Breast epithelium (tissue), 4 donors: ENCODE data around the gene VSTM2B. TPM values are rescaled to one million over a fixed set of nuclear protein-coding genes. Genes with fewer than 3 reads are reported as not detected.
"Not testable (repeated sequence)": the region's sequence is repeated elsewhere in the genome, so short reads cannot be mapped to it uniquely, and the experiment has no call there.

Source experiments
- DNase-seq, 2 donors: peaks; one replicate each; pipeline ENCODE4 v3.0.0-alpha.2; 2019; ENCODE audit warnings: low spot score in 2 of 2
- H3K27ac ChIP-seq, 2 donors: fragments of 200-600 bp; sonication (generic) in 1 of 2; one replicate each; pipeline ENCODE4 v1.5.1; 2016 to 2019; ENCODE audit warnings: mild to moderate bottlenecking in 1 of 2
- H3K27me3 ChIP-seq, 2 donors: fragments of 200-600 bp; sonication (generic) in 1 of 2; one replicate each; pipeline versions ENCODE4 v1.5.1 to v1.6.0; 2017 to 2019; ENCODE audit warnings: control low read depth in 1 of 2, mild to moderate bottlenecking in 1 of 2
- H3K36me3 ChIP-seq: fragments of 200-600 bp; one replicate; pipeline ENCODE4 v1.5.1; 2019
- H3K4me1 ChIP-seq, 2 donors: fragments of 200-600 bp; sonication (generic); one replicate each; pipeline ENCODE4 v1.5.1; 2016 to 2019; ENCODE audit warnings: control low read depth in 1 of 2
- H3K4me3 ChIP-seq, 3 donors: fragments of 200-600 bp; sonication (generic); 1 replicate in 2 of 3; 2 replicates in 1 of 3; pipeline ENCODE4 v1.5.1; 2016 to 2019; ENCODE audit warnings: mild to moderate bottlenecking in 3 of 3, moderate library complexity in 2 of 3
- H3K9me3 ChIP-seq, 2 donors: fragments of 200-600 bp; sonication (generic) in 1 of 2; one replicate each; pipeline ENCODE4 v1.5.1; 2016 to 2019; ENCODE audit warnings: control low read depth in 1 of 2
- POLR2A ChIP-seq: fragments of 450-650 bp; IDR thresholded peaks from one replicate; pipeline ENCODE4 v1.6.1; 2016; ENCODE audit warnings: antibody characterized with exemption, mild to moderate bottlenecking, moderate library complexity
- POLR2AphosphoS5 ChIP-seq, 3 donors: sonication (generic); formaldehyde crosslinking; IDR thresholded peaks; one replicate each; pipeline ENCODE4 v1.6.1; 2017; ENCODE audit warnings: antibody characterized with exemption in 3 of 3
- intact Hi-C: fragments of 100-400 bp; cut with DNase I; formaldehyde crosslinking; loops from one replicate; pipeline ENCODE4 v1.15.1; 2023; ENCODE audit warnings: low total_unique reads
- total RNA-seq, 3 donors: library from RNA; depleted of rRNA; stranded (reverse); fragments of >200 nt; gene quantifications; one replicate each; pipeline ENCODE4 v1.1.0, GENCODE V29; 2016
- TF ChIP-seq, protein P1 (sequence below), 3 donors: fragments of 450-650 bp; IDR thresholded peaks; one replicate each; pipeline ENCODE4 v1.5.1; 2016 to 2017; ENCODE audit warnings: antibody characterized with exemption in 3 of 3, mild to moderate bottlenecking in 3 of 3, moderate library complexity in 3 of 3

VSTM2B gene
- total RNA-seq, 3 donors from 2014 or later = not detected

DNA sequence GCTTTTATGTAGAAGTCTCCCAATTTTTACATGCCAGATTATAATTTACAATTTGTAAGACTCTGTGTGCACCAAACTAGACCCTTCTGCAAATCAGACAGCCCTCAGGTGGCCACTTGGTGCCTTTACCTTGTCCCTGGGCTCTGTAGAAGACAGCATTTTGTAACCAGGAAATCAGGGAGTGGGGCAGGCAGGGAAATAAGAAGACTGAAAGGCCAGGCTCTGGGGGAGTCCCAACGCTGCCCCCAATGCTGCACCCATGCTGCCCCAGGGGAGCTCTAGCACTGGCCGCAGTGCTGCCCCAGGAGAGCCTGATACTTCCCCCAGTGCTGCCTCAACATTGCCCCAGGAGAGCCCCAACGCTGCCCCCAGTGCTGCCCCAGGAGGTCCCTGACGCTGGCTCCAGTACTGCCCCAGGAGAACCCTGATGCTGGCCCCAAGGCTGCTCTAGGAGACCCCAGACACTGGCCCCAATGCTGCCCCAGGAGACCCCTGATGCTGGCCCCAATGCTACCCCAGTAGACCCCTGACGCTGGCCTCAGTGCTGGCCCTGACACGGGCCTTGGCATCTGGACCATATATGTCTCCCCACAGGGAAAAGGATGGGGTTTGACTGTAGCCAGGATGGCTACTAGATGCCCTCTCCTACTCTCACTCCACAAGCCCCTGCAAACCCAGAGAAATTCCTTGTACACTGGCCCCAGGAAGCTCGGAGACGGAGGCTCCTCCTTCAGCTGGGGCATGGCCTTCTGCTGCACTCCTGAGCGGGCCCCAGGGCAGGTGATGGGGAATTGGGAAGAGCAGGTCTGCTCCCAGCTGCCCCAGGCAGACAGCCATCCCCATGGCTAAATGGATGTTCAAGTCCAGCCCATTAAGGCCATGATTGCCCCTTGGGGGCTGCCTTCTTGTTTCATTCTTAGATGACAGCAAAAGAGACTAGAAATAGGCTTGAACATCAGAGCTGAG lies 23.6 kb downstream of the VSTM2B start:
- Histone ChIP-seq H3K4me1 (no peaks in the 10 kb centered on the region), H3K4me3 (no peak overlapping the region), H3K27ac (no peak overlapping the region), H3K36me3 (no peaks in the 10 kb centered on the region), H3K27me3 (peaks cover 0 to 7% of the 10 kb centered on the region in 2 donors), H3K9me3 (peaks cover 14 to 22% of the 10 kb centered on the region in 2 donors)
- no peak for TF ChIP-seq POLR2A
- intact Hi-C loops = no loop called here
- DNase-seq = peak in 1 of 2 donors; percentile 37

DNA sequence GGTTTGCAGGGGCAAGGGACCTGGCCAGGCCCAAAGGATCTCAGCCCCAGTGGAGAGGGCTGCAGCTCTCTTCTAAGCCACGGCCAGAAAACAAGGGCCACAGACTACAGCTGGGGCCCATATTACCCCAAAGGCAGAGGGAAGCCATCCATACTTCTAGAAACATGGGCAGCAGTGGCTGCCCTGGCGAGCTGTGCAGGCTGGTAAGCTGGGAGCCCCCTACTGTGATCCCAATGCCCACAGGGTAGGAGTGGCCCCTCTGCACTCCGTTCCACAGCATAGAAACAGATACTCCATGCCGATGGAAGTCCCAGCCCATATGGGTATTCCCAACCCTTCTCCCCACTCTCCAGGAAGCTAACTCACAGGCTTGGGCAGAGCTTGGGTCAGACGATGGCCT lies 25.1 kb downstream of the VSTM2B start:
- Histone ChIP-seq H3K9me3 (peaks cover 17 to 29% of the 10 kb centered on the region in 2 donors), H3K36me3 (no peaks in the 10 kb centered on the region), H3K4me3 (no peak overlapping the region), H3K27me3 (peaks cover 0 to 7% of the 10 kb centered on the region in 2 donors), H3K27ac (no peak overlapping the region), H3K4me1 (no peaks in the 10 kb centered on the region)
- TF ChIP-seq, protein P1, sequence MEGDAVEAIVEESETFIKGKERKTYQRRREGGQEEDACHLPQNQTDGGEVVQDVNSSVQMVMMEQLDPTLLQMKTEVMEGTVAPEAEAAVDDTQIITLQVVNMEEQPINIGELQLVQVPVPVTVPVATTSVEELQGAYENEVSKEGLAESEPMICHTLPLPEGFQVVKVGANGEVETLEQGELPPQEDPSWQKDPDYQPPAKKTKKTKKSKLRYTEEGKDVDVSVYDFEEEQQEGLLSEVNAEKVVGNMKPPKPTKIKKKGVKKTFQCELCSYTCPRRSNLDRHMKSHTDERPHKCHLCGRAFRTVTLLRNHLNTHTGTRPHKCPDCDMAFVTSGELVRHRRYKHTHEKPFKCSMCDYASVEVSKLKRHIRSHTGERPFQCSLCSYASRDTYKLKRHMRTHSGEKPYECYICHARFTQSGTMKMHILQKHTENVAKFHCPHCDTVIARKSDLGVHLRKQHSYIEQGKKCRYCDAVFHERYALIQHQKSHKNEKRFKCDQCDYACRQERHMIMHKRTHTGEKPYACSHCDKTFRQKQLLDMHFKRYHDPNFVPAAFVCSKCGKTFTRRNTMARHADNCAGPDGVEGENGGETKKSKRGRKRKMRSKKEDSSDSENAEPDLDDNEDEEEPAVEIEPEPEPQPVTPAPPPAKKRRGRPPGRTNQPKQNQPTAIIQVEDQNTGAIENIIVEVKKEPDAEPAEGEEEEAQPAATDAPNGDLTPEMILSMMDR (IDR thresholded peaks at IDR 0.05) = no peak
- TF ChIP-seq POLR2A = no peak
- no peak for TF ChIP-seq POLR2AphosphoS5 (IDR thresholded peaks at IDR 0.05)
- DNase-seq = peak in 1 of 2 donors; percentile 14
- intact Hi-C loops = no loop called here

DNA sequence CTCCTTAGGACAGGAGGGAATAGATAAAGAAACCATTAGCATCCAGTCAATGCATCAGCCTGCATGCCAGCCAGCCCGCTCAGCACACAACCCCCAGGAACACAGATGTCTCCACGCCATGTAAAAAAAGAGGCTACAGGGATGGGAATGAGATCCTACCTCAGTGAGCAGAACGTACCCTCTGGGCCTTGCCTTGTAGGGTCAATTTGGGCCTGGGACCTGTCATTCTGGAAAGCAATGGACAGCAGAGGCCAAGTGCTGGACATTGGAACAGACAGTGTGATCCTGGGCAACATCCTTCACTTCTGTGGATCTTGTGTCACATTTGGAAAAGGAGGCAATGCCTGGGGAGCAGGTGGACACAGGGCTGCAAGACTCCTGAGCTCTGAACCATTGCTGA lies 26.0 kb downstream of the VSTM2B start:
- TF ChIP-seq POLR2AphosphoS5 (IDR thresholded peaks at IDR 0.05) (no peak), POLR2A (no peak)
- TF ChIP-seq, protein P1 (IDR thresholded peaks at IDR 0.05) = no peak
- intact Hi-C loops = no loop called here
- no peak for DNase-seq

DNA sequence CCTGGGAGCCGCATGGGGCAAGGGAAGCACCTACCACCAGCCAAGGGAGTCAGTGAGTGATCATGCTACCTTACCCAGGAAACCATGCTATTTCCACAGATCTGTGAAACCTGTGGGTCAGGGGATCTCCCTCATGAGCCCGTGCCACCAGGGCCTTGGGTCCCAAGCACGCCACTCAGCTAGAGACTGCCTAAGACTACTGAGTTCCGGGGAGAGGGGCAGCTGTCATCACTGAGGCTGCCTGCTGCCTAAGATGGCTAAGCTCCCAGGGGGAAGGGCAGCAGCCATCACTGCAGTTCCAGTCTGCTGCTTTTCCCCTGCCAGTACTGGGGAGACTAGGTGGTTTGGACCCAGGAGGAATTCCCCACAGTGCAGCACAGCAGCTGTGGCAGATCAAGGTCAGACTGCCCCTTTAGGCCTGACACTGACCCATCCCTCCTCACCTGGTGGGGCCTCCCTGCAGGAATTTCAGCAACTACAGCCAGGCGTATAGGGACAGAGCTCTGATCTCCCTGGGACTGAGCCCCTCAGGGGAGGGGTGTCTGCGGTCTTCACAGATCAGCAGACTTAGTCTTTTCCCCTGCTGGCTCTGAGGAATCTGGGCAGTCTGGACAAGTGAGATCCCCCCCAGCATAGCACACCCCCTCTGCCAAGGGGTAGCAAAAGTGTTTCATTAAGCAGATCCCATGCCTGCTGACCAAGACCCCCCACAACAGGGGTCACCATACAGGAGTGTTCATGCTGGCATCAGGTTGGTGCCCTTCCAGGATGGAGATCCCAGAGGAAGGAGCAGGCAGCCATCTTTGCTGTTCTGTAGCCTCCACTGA lies 26.9 kb downstream of the VSTM2B start:
- peaks cover 17 to 35% of the 10 kb centered on the region in 2 donors for H3K9me3 ChIP-seq
- no peak overlapping the region for H3K27ac ChIP-seq
- peak in 1 of 2 donors; percentile 22 for DNase-seq
- H3K36me3 ChIP-seq = no peaks in the 10 kb centered on the region
- H3K4me3 ChIP-seq = no peak overlapping the region
- peaks cover 0 to 7% of the 10 kb centered on the region in 2 donors for H3K27me3 ChIP-seq
- TF ChIP-seq POLR2AphosphoS5 (IDR thresholded peaks at IDR 0.05) (no peak), POLR2A (no peak)
- TF ChIP-seq, protein P1 (IDR thresholded peaks at IDR 0.05) = no peak
- intact Hi-C loops = no loop called here
- H3K4me1 ChIP-seq = no peaks in the 10 kb centered on the region

More for the DNA sequence above, 26.0 kb downstream of the VSTM2B start:
- no peaks in the 10 kb centered on the region for H3K4me1 ChIP-seq
- no peak overlapping the region for H3K4me3 ChIP-seq
- peaks cover 0 to 7% of the 10 kb centered on the region in 2 donors for H3K27me3 ChIP-seq
- H3K27ac ChIP-seq = no peak overlapping the region
- H3K36me3 ChIP-seq = no peaks in the 10 kb centered on the region
- H3K9me3 ChIP-seq = peaks cover 17 to 30% of the 10 kb centered on the region in 2 donors

DNA sequence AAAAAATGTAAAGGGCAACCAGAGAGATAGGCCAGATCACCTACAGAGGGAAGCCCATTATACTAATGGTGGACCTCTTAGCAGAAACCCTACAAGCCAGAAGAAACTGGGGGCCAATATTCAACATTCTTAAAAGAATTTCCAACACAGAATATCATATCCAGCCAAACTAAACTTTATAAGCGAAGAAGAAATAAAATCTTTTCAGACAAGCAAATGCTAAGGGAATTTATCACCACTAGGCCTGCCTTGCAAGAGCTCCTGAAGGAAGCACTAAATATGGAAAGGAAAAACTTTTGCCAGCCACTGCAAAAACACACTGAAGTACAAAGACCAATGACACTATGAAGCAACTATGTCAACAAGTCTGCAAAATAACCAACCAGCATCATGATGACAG lies 28.4 kb downstream of the VSTM2B start:
- Histone ChIP-seq H3K4me1 (no peaks in the 10 kb centered on the region), H3K4me3 (no peak overlapping the region), H3K27me3 (peaks cover 0 to 7% of the 10 kb centered on the region in 2 donors), H3K9me3 (peaks cover 22 to 43% of the 10 kb centered on the region in 2 donors), H3K36me3 (no peaks in the 10 kb centered on the region), H3K27ac (no peak overlapping the region)
- TF ChIP-seq, protein P1 (IDR thresholded peaks at IDR 0.05) = no peak
- TF ChIP-seq POLR2AphosphoS5 (IDR thresholded peaks at IDR 0.05) (no peak), POLR2A (no peak)
- DNase-seq = no peak
- intact Hi-C loops = no loop called here

DNA sequence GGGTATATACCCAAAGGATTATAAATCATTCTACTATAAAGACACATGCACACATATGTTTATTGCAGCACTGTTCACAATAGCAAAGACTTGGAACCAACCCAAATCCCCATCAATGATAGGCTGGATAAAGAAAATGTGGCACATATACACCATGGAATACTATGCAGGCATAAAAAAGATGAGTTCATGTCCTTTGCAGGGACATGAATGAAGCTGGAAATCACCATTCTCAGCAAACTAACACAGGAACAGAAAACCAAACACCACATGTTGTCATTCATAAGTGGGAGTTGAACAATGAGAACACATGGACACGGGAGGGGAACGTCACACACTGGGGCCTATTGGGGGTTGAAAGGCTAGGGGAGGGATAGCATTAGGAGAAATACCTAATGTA lies 33.3 kb downstream of the VSTM2B start:
- H3K27me3 ChIP-seq = peaks cover 0 to 20% of the 10 kb centered on the region in 2 donors
- H3K27ac ChIP-seq, intact Hi-C loops, DNase-seq, H3K4me1 ChIP-seq, H3K4me3 ChIP-seq, H3K36me3 ChIP-seq: not testable (repeated sequence)
- peaks cover 14 to 41% of the 10 kb centered on the region in 2 donors for H3K9me3 ChIP-seq
